ENCODE data around the gene GPR108.

The GPR108 gene

DNA sequence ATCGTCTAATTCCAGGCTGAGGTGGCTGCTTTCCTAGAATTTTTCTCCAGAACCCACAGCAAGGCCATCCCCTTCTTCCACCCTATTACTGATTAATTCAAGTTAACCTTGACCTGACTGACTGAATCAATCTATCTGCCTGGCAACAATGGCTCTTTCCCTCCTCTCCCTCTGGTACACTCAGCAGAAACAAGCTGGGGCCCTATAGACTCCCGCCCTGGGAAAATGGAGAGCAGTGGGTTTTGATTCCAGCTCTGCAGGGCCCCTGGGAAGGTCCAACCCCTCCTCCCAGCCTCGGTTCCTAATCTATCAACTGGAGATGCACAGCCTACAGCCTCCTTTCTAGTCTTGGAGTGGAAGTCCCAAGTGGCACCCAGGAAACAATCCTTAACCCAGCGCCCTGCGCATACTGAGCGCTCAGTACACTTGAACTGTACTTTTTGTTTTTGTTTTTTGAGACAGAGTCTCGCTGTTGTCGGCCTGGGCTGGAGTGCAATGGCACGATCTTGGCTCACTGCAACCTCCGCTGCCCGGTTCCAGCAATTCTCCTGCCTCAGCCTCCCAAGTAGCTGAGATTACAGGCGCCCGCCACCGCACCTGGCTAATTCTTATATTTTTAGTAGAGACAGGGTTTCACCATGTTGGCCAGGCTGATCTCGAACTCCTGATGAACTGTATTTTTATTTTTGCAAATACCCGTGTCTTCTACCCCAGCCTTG lies 11.7 kb downstream of the GPR108 start:
- Mint-ChIP-seq H3K4me3 (no peak overlapping the region), H3K27ac (no peak overlapping the region), H3K4me1 (peaks cover 38 to 77% of the 10 kb centered on the region in 2 donors)

DNA sequence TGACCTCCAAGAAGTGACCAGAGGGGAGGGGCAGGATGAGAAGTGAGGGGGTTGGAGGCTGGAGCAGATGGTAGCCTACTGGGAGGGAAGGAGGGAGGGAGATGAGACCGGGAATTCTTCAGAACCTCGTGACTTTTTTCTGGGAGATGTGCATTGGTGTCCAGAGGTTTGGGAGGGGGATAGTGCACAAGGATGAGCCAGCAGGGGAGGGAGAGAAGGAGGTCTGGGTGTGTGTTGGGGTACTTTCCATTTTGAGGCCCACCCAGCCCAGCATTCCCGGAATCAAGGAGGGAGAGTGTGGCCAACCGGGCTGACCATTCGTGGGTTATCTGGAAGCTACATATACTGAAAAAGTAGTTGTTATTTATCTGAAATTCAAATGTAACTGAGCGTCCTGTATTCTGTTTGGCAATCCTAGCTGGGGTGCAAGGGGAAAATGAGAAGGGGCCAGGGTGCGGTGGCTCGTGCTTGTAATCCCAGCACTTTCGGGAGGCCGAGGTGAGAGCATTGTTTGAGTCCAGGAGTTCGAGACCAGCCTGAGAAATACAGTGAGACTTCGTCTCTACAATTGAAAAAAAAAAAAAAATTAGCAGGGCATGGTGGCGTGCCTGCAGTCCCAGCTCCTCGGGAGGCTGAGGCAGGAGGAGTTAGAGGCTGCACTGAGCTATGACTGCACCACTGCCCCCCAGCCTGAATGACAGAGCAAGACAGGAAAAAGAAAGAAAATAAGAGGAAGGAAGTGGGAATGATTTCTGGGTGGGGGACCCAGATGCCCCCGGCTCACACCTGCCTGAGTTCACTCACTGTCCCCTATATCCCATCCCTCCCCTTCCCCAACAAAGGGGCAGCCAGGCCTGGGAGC lies 12.5 kb downstream of the GPR108 start:
- ATAC-seq (replicated peaks) (no peak), DNase-seq (no peak)
- no peak overlapping the region for H3K4me3 Mint-ChIP-seq
- no peaks in the 10 kb centered on the region for H3K9me3 Mint-ChIP-seq
- peaks cover 4 to 12% of the 10 kb centered on the region in 2 donors for H3K36me3 Mint-ChIP-seq
- H3K27me3 Mint-ChIP-seq = no peaks in the 10 kb centered on the region
- H3K4me1 Mint-ChIP-seq = peaks cover 44 to 85% of the 10 kb centered on the region in 2 donors
- peak overlapping the region; percentile 15 for H3K27ac Mint-ChIP-seq

More for the DNA sequence above, 11.7 kb downstream of the GPR108 start:
- no peaks in the 10 kb centered on the region for H3K27me3 Mint-ChIP-seq
- ATAC-seq (replicated peaks) = no peak
- no peaks in the 10 kb centered on the region for H3K9me3 Mint-ChIP-seq
- peaks cover 7 to 17% of the 10 kb centered on the region in 2 donors for H3K36me3 Mint-ChIP-seq
- DNase-seq = no peak

DNA sequence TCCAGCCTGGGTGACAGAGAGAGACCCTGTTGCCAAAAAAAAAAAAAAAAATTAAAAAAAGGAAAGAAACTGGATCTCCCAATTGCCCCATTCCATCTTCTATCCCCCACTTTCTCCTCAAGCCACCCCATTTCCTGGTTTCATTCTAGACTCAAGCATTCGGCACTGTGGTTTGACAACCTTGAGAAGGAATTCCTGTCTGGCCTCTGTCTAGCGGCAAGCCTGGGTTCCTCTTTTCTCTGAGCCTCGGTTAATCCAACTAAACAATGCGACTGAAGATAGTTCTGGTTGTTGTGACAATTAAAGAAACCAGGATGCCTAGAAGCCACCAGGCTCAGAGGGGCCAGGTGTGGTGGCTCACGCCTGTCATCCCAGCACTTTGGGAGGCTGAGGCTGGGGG lies 13.6 kb downstream of the GPR108 start:
- no peak for DNase-seq
- Mint-ChIP-seq H3K36me3 (peaks cover 0 to 5% of the 10 kb centered on the region in 2 donors), H3K27ac (peak overlapping the region; percentile 15), H3K4me1 (peaks cover 42 to 75% of the 10 kb centered on the region in 2 donors), H3K4me3 (no peak overlapping the region), H3K9me3 (no peaks in the 10 kb centered on the region), H3K27me3 (no peaks in the 10 kb centered on the region)
- no peak for ATAC-seq (replicated peaks)

DNA sequence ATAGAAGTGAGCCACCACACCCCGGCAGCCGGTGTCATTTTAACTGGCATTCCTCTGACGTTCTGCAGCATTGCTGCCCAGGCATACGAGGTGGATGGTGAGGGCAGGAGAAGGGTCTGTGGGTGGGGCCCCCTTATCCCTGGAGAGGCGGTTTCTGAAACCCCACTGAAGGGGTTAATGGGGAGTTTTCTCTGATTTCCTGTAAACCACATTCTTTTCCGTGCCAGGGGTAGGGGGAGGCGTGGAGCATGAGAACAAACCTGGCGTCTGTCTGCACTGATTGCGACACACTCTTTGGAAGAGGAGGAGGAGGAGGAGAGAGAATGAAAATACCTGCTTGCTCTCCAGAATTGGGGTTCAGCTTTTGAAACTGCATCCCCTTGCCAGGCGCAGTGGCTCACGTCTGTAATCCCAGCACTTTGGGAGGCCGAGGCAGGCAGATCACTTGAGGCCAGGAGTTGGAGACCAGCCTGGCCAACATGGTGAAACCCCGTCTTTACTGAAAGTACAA lies 14.2 kb downstream of the GPR108 start:
- Mint-ChIP-seq H3K4me3 (peak overlapping the region; percentile 14 to 28), H3K27ac (peak overlapping the region; percentile 25), H3K27me3 (no peaks in the 10 kb centered on the region), H3K36me3 (peaks cover 0 to 1% of the 10 kb centered on the region in 2 donors), H3K4me1 (peaks cover 37 to 72% of the 10 kb centered on the region in 2 donors), H3K9me3 (no peaks in the 10 kb centered on the region)
- ATAC-seq (replicated peaks) (no peak), DNase-seq (no peak)

- peaks cover 42 to 73% of the 10 kb centered on the region in 2 donors for H3K4me1 Mint-ChIP-seq
- ATAC-seq (replicated peaks) = peak; percentile 90 to 95
- H3K27ac Mint-ChIP-seq = peak overlapping the region; percentile 85
These were observed 15.6 kb downstream of the GPR108 start for GRCh38 chr19:6721773-6722172.

DNA sequence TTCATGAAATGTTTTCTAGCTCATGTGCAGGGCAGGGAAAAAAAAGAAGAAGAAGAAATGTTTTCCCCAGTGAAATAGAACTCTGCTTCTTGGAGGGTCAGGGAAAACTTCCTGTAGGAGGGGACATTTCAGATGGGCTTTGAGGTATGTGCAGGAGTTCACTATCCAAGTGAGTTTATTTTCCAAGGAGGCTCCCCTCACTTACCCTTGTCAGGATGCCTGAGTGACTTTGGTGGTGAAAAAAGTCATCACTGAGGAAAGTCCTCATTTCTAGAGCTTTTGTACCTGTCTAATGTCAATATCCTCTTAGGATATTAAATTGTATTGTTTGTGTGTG lies 16.3 kb downstream of the GPR108 start:
- H3K4me1 Mint-ChIP-seq = peaks cover 42 to 73% of the 10 kb centered on the region in 2 donors
- no peak for DNase-seq
- H3K36me3 Mint-ChIP-seq = no peaks in the 10 kb centered on the region
- H3K4me3 Mint-ChIP-seq = no peak overlapping the region
- no peak for ATAC-seq (replicated peaks)
- peaks cover 4 to 5% of the 10 kb centered on the region in 2 donors for H3K9me3 Mint-ChIP-seq
- peaks cover 0 to 10% of the 10 kb centered on the region in 2 donors for H3K27me3 Mint-ChIP-seq
- peak overlapping the region; percentile 45 for H3K27ac Mint-ChIP-seq

More at GRCh38 chr19:6721773-6722172, 15.6 kb downstream of the GPR108 start:
- peaks cover 4 to 5% of the 10 kb centered on the region in 2 donors for H3K9me3 Mint-ChIP-seq
- H3K27me3 Mint-ChIP-seq = peaks cover 0 to 10% of the 10 kb centered on the region in 2 donors
- H3K36me3 Mint-ChIP-seq = no peaks in the 10 kb centered on the region
- peak overlapping the region; percentile 30 to 66 for H3K4me3 Mint-ChIP-seq
- no peak for DNase-seq

DNA sequence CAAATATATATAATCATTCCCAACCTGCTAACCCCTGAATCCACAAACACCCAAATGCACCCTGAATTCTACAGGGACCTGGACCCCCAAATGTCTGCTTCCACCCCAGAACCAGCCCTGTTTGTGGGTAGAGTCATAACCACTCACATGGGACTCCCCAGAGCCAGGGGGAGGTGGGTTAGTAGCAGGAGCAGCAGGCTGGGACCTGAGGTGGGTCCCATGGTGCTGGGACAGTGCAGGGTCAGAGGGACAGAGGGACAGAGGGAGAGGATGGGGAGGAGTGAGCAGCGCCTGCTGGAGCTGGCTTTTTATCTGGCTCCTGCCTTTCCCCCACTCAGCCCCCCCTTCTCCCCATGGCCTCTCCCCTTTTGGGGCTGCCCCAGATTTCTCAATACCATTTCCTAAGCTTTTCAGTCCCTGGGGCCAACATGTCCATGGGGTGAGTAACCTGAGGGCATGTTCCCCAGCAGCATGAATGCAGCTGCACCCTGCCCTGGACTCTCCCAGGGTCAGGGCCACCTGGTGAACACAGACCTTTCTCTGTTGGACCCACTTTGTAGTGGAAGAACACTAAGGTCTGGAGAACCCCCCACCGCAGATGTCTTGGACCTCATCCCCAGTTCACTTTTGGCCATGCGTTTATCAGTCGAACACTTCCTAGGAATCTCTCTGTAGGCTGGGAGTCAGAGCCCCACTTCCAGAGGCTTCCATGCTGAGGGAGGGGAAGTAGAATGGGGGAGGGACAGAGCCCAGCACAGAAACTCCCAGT lies 16.8 kb downstream of the GPR108 start, which contains the start of gene C3:
C3 (minus strand) TSS at position 282 of the 769 bp plus-strand sequence; CDS start at position 221, 61 bp downstream.
- Mint-ChIP-seq H3K36me3 (no peaks in the 10 kb centered on the region), H3K9me3 (peaks cover 4 to 5% of the 10 kb centered on the region in 2 donors), H3K4me1 (peaks cover 41 to 72% of the 10 kb centered on the region in 2 donors), H3K4me3 (peak within 1 kb of the TSS in 1 of 2 donors; percentile 66), H3K27me3 (peaks cover 0 to 10% of the 10 kb centered on the region in 2 donors), H3K27ac (peak within 1 kb of the TSS; percentile 85)
- DNase-seq (no peak), ATAC-seq (replicated peaks) (no peak)

- Mint-ChIP-seq H3K4me3 (no peak overlapping the region), H3K27ac (no peak overlapping the region), H3K27me3 (peaks cover 0 to 10% of the 10 kb centered on the region in 2 donors), H3K4me1 (peaks cover 36 to 66% of the 10 kb centered on the region in 2 donors), H3K36me3 (no peaks in the 10 kb centered on the region), H3K9me3 (peaks cover 4 to 5% of the 10 kb centered on the region in 2 donors)
- ATAC-seq (replicated peaks) = no peak
- no peak for DNase-seq
These were observed 17.4 kb downstream of the GPR108 start for GRCh38 chr19:6719992-6720368.

GRCh38 chr19:6719540-6719861 lies 17.9 kb downstream of the GPR108 start:
- Mint-ChIP-seq H3K36me3 (no peaks in the 10 kb centered on the region), H3K4me3 (no peak overlapping the region), H3K27ac (no peak overlapping the region), H3K27me3 (peaks cover 0 to 10% of the 10 kb centered on the region in 2 donors), H3K9me3 (peaks cover 4 to 5% of the 10 kb centered on the region in 2 donors), H3K4me1 (peaks cover 32 to 61% of the 10 kb centered on the region in 2 donors)
- DNase-seq (no peak), ATAC-seq (replicated peaks) (no peak)

- no peak for DNase-seq
- Mint-ChIP-seq H3K27me3 (peaks cover 0 to 10% of the 10 kb centered on the region in 2 donors), H3K9me3 (peaks cover 4 to 5% of the 10 kb centered on the region in 2 donors), H3K36me3 (no peaks in the 10 kb centered on the region), H3K4me3 (no peak overlapping the region), H3K4me1 (peaks cover 26 to 56% of the 10 kb centered on the region in 2 donors), H3K27ac (no peak overlapping the region)
- ATAC-seq (replicated peaks) = peak; percentile 42 to 49
These were observed 18.4 kb downstream of the GPR108 start for GRCh38 chr19:6718741-6719539.

GRCh38 chr19:6718111-6718740 lies 19.2 kb downstream of the GPR108 start:
- Mint-ChIP-seq H3K27me3 (peaks cover 0 to 10% of the 10 kb centered on the region in 2 donors), H3K4me1 (peaks cover 22 to 48% of the 10 kb centered on the region in 2 donors), H3K9me3 (peaks cover 4 to 5% of the 10 kb centered on the region in 2 donors), H3K27ac (no peak overlapping the region), H3K36me3 (no peaks in the 10 kb centered on the region), H3K4me3 (no peak overlapping the region)
- DNase-seq = no peak
- ATAC-seq (replicated peaks) = no peak

DNA sequence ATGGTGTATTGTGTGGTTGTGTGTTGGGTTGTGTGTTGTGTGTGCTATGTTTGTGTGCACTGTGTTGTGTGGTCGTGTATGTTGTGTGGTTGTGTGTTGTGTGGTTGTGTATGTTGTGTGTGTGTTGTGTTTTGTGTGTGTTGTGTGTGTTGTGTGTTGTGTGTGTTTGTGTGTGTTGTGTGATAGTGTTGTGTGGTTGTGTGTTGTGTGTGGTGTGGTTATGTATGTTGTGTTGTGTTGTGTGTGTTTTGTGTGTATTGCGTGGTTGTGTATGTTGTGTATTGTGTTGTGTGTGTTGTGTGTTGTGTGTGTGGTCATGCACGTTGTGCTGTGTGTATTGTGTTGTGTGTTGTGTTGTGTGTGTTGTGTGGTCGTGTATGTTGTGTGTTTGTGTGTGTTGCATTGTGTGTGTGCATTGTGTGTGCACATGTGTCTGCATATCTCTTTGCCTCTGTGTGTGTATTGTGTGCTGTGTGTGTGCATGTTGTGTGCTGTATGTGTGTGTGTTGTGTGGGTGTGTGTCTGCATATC lies 19.9 kb downstream of the GPR108 start:
- peaks cover 4 to 5% of the 10 kb centered on the region in 2 donors for H3K9me3 Mint-ChIP-seq
- H3K27ac Mint-ChIP-seq = peak overlapping the region; percentile 11

More for the DNA sequence above, 19.9 kb downstream of the GPR108 start:
- ATAC-seq (replicated peaks) (no peak), DNase-seq (no peak)
- H3K27me3 Mint-ChIP-seq = peaks cover 0 to 10% of the 10 kb centered on the region in 2 donors
- H3K36me3 Mint-ChIP-seq = no peaks in the 10 kb centered on the region
- H3K4me1 Mint-ChIP-seq = peaks cover 19 to 41% of the 10 kb centered on the region in 2 donors
- no peak overlapping the region for H3K4me3 Mint-ChIP-seq
